NCI-H748 (cell line): ENCODE results near the gene PHF21B.

Experiments used
- DNase-seq: peaks from one replicate; lab custom pipeline; 2025; ENCODE audit not compliant: unreplicated experiment; lab: John Stamatoyannopoulos, UW

PHF21B gene

DNA sequence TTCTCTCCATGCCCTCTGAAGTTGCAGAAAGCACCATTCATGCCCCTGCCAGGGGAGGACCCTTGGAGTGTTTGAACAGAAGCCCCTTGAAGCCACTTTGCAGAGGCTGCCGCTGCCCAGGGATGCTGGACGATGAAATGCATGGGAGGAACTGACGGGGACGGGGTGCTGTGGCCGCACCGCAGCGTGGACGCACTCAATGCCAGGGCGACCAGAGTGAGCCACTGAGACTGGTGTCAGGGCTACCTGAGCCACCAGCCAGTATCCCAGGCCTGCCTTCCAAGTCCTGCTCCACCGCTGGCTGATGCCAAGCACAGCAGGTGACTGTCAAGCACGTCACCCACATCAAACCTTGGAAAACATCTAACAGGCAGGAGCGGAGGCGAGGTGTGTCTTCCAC, 17.6 kb downstream of the PHF21B start:
- no peak for DNase-seq

GRCh38 chr22:44991218-44991617, 18.6 kb downstream of the PHF21B start:
- DNase-seq, result no peak

GRCh38 chr22:44990810-44991209, 19.0 kb downstream of the PHF21B start:
- no peak for DNase-seq

GRCh38 chr22:44990328-44990727, 19.5 kb downstream of the PHF21B start:
- DNase-seq, result no peak

GRCh38 chr22:44988671-44989070, 21.1 kb downstream of the PHF21B start:
- DNase-seq, result no peak

GRCh38 chr22:44986926-44987325, 22.9 kb downstream of the PHF21B start:
- DNase-seq, result no peak

DNA sequence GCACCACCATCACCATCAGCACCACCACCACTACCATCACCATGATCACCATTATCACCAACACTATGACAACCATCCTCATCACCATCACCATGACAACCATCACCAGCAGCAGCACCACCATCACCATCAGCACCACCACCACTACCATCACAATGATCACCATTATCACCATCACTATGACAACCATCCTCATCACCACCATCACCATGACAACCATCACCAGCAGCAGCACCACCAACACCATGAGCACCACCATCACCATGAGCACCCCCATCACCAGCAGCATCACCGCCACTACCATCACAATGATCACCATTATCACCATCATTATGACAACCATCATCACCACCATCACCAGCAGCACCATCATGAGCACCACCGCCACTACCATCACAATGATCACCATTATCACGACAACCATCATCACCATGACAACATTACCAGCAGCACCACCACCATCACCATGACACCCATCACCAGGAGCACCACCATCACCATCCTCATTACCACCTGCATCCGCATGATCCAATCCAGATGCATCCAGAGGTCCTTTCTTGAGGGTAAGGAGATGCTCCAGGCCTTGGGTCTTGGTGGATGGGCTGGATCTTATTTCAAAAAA, 23.8 kb downstream of the PHF21B start:
- DNase-seq, result no peak

DNA sequence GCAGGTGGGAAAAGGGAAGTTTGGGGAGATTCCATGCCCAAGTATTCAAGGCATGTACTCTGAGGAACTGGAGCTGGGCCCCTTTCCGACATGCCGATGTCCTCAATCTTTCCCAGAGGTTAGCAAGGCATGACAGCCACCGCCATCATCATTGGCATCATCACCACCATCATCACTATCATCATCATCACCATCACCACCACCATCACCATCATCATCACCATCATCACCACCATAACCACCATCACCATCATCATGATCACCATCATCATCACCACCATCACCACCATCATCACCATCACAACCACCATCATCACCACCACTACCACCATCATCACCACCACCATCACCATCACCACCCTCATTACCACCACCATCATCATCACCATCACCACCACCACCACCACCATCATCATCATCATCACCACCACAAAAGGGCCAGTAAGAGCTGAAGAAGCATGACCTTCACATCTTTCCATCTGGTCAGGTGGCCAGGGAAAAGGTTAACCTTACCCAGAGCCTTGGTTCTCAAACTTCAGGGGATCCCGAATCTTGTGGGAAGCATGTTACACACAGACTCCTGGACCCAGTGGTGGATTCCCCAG, 25.8 kb downstream of the PHF21B start:
- no peak for DNase-seq

DNA sequence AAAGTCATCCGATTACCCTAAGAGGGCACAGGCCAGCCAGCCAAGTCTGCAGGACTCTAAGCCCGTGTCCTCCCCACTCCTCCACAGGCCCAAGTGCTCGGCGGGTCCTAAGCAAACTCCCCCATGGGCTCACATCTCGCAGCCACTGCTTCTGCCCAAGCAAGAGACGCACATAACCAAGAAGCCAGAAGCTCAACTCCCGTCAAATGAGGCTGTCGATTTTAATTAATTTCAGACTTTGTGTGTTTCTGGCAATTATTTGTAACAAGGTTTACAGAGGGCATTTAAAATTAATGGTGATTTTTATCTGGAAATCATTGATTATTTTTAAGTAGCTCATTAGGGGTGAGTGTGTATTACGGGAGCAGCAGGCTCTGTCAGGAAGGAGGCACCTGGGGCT, 27.4 kb downstream of the PHF21B start:
- no peak for DNase-seq

DNA sequence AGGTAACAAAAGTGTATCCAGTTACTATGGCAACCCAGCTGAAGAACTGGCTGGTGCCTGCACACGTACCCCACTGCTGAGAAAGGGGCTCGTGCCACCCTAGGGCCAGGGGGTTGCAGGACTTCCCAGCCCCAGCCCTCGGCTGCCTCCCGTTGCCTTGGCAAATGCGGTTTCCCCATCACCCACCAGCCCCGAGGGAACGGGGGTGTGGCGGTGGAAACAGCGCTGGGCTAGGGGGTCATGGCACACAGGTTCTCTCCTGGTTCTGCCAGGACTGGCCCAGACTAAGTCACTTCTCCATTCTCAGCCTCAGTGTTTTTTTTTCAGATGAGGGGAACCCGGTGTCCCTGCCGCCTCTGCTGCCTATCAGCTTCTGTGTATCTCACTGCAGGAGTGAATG, 27.9 kb downstream of the PHF21B start:
- DNase-seq, result no peak

- no peak for DNase-seq
Observed at GRCh38 chr22:44979154-44979553, 30.7 kb downstream of the PHF21B start.

DNA sequence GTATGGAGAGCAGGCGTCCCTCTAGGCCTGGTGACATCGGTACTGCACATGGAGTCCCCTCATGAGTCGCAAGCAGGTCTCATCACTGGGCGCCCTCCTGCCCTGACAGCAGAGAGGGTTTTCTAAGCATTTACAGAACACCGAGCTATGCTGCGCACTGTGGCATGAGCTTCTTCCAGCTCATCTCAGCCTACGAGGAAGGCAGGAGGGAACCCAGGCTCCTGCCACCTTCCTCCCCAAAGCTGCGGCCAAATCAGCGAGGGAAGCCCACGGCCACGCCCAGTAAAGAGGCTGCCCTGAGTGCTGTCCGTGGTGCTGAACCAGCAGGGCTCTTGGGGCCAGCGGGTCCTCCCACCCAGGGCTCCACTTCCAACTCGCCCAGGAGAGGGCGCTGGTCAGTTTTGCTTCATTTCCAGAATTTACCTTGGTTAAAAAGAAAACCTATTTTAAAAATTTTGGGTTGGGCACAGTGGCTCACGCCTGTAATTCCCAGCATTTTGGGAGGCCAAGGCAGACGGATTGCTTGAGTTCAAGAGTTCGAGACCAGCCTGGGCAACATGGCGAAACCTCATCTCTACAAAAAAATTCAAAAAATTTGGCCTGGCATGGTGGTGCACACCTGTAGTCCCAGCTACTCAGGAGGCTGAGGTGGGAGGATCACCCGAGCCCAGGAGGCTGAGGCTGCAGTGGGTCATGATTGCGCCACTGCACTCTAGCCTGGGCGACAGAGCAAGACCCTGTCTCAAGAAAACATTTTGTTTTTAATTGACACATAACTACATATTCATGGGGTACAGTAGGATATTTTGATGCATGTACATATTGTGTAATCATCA, 34.2 kb downstream of the PHF21B start:
- peak; percentile 54 for DNase-seq

DNA sequence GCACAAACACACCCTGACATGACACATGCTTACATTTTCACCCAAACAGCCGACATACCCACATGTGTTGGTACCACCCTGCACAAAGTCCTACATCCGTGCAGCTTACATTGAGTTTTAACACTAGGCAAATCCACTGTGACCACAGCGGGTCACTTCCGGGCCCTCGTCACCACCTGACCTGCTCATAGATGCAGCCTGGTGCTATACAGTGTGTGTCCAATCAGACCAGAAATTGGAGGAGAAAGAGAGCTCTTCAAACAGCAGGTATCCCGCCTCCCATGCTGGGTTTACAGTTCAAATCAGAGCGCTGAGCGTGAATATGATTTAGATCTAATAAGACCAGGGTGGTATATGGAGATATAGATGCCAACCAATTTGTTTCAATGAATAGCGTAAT, 35.4 kb downstream of the PHF21B start:
- peak; percentile 8 for DNase-seq

DNA sequence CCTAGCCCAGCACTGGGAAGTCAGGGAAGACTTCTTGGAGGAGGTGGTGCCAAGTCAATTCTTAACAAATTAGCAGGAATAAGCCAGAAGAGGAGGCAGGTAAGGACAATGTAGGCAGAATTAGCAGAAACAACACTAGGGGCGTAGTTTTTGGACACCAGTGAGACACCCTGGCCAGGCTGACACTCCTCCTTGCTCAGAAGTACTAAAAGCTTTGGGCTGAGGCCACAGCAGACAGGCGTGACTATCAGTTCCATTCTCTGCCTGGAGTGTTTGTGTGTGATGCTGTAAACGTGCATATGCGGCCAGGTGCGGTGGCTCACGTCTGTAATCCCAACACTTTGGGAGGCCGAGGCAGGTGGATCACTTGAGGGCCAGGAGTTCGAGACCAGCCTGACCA, 36.0 kb downstream of the PHF21B start:
- DNase-seq, result no peak

DNA sequence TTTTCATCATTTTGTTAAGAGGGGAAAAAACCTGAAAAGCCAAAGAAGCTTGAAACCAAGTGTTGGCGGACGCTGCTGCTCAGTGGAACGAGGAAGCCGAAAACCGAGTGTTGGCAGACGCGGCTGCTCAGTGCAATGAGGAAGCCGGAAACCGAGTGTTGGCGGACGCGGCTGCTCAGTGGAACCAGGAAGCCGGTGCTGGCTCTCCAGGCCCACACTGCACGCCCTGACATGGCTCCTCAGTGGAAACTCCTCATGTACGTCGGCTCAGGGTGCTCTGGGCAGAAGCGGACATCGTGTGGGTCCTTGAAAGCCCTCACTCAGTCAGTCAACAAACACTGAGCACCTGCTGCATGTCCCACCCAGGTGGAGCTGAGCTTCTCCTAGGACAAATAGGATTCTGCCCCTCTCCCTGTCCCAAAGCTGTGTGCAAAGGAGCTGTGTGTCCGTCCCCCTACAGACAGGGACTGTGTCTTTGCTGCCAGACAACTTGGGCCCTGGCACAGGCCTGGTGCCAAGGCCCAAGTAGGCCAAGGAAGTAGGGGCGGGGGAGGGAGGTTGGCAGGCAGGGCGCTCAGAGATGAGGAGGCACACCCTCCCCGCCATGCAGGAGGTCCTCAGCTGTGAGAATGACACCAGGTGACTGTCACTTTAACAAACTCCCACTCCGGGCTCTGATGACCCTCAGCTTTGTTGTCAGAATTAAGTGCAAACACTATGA, 37.3 kb downstream of the PHF21B start:
- peak; percentile 51 for DNase-seq

DNA sequence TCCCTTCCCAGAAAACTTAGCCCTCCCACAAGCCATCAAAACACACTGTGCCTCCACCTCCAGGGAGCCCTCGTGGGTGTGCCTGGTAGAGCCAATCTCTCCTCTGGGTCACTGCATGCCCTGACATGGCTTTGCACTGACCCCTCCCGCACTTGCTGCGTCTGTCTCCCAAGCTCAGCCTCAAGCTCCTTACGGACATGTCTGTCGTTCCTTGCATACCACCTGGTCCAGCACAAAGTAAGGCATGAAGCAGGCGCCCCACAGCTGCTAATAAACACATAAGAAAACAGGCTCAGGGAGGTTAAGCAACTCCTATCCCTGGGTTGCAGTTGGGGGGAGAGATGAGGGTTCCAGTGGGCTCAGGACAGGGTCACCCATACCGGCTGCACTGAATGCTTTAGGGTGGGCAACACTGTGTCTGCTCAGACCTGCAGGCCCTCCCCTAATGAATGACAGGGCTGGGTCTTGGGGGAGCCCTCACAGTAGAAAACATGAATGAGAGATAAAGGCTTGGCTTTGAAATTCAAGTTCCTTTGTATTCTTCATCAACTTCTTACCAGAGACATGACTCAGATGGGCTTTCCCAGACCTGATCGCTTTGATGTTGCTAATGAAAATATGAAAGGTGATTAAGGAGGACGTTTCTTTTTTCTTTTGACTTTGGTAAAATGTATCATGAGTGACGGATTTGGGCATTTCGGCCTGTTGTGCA, 38.0 kb downstream of the PHF21B start:
- no peak for DNase-seq

- DNase-seq, result no peak
Observed at GRCh38 chr22:44970291-44970690, 39.5 kb downstream of the PHF21B start.

- no peak for DNase-seq
Observed at GRCh38 chr22:44969817-44970216, 40.0 kb downstream of the PHF21B start.

DNA sequence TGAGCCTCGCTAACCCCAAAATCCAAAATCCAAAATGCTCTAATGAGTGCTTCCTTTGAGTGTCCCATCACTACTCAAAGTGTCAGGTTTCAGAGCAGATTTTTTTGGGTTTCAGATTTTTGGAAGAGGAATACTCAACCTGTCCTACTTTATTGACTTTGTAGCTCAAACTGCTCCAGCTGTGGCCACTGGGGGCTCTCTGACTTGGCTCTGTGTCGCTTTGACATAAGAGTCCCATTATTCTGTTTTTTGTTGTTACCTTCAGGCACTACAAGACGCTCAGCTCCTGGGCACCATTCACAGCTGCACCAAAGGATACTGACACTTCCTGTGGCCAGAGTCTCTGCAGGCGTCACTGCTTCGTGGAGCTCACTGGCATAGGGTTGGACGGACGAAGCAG, 41.1 kb downstream of the PHF21B start:
- no peak for DNase-seq

- no peak for DNase-seq
Observed at GRCh38 chr22:44965171-44965570, 44.6 kb downstream of the PHF21B start.

- no peak for DNase-seq
Observed at GRCh38 chr22:44964722-44965078, 45.1 kb downstream of the PHF21B start.
